ENCODE results near the gene PEAK1. TPM values are rescaled to one million over a fixed set of nuclear protein-coding genes. Genes with fewer than 3 reads are reported as not detected.

The PEAK1 gene
- total and polyA plus RNA-seq, 9 of the 15 experiments (the other 6 are each of a cell fraction or from before 2014, with no cell fraction given) = 0.99 to 22.4 (median 10.8) TPM

GRCh38 chr15:77292969-77293558 lies 126.8 kb downstream of the PEAK1 start:
- FAIRE-seq = no peak
- TF ChIP-seq ZNF644 (tag; IDR thresholded peaks at IDR 0.05; ENCODE audit: low read depth) (no peak), NCOA6 (IDR thresholded peaks at IDR 0.05) (no peak), FOXA3 (CRISPR knock-in tag; conservative IDR thresholded peaks at IDR 0.05 in 1 of 2, IDR thresholded peaks at IDR 0.05 in 1 of 2) (0 out of 4 replicates have a peak, but pooled peaks of 1 of the 2 experiments have one; percentile 23), NFIC (IDR thresholded peaks at IDR 0.05) (peak; percentile 91), HINFP (tag; conservative IDR thresholded peaks at IDR 0.05; ENCODE audit: low read depth) (no peak), ARID1B (IDR thresholded peaks at IDR 0.05) (peak; percentile 54), SMARCE1 (IDR thresholded peaks at IDR 0.05) (peak; percentile 35; the same call in 1 of the 2 replicates), TEAD1 (CRISPR knock-in tag; IDR thresholded peaks at IDR 0.05) (0 out of 4 replicates have a peak, but pooled peaks of 1 of the 2 experiments have one; percentile 35), ZBED1 (IDR thresholded peaks at IDR 0.05) (no peak), MLX (CRISPR knock-in tag; conservative IDR thresholded peaks at IDR 0.05) (no peak), VEZF1 (CRISPR knock-in tag; IDR thresholded peaks at IDR 0.05) (no peak), CBFA2T3 (IDR thresholded peaks at IDR 0.05) (peak; percentile 56), ZKSCAN1 (IDR thresholded peaks at IDR 0.05; ENCODE audit: low read depth, low read length) (no peak), DPF2 (IDR thresholded peaks at IDR 0.05) (peak; percentile 41; the same call in 1 of the 2 replicates), SMARCA4 (IDR thresholded peaks at IDR 0.05) (peak; percentile 17; the same call in 1 of the 2 replicates), BRF2 (IDR thresholded peaks at IDR 0.05; ENCODE audit: borderline replicate concordance, insufficient read depth, insufficient read length) (no peak), FOSL1 (tag; conservative IDR thresholded peaks at IDR 0.05) (peak; percentile 45), CBFA2T2 (conservative IDR thresholded peaks at IDR 0.05) (0 out of 2 replicates have a peak, but pooled peaks have one; percentile 13)
- no peak overlapping the region for H3K9ac ChIP-seq (ENCODE audit: insufficient read depth in 1 of 2, low read depth in 2 of 2, low read length in 2 of 2)
- H3K4me2 ChIP-seq (ENCODE audit: insufficient read depth, low read length) = no peak overlapping the region
- ChIA-PET CTCF (ENCODE audit: low intra/inter-chr PET ratio) (no interaction called here), POLR2A (no interaction called here)
- no peaks in the 10 kb centered on the region for H4K20me1 ChIP-seq (replicated peaks; ENCODE audit: control insufficient read depth, insufficient read depth, low read length)
- WGBS (ENCODE audit: insufficient coverage, low coverage, missing lambda C conversion rate) = 8% methylated on average over 1 of the region's 1 CpG
- intact Hi-C loops (cut with micrococcal nuclease) = no loop called here
- no peaks in the 10 kb centered on the region for H3K79me2 ChIP-seq (ENCODE audit: control insufficient read depth, insufficient read depth, low read length)
- no peaks in the 10 kb centered on the region for H3K9me3 ChIP-seq (replicated peaks; ENCODE audit: control insufficient read depth, insufficient read depth, low read depth, low read length)
- DNase-seq (ENCODE audit: extremely low read depth in 1 of 4, low spot score in 3 of 4) = no peak
- H3K9me1 ChIP-seq (ENCODE audit: control insufficient read depth, insufficient read depth, low read length) = no peaks in the 10 kb centered on the region
- in situ Hi-C loops (cut with MboI) = no loop called here
- BruUV-seq (replicated peaks) = no TSS peak
- H3K4me1 ChIP-seq (replicated peaks in 1 of 2; ENCODE audit: control insufficient read depth in 2 of 2, insufficient read depth in 2 of 2, low read length in 2 of 2) = no peaks in the 10 kb centered on the region; a peak in 1 of 5 replicates
- no peak overlapping the region for H2AFZ ChIP-seq (ENCODE audit: low read depth, low read length)
- H3K27me3 ChIP-seq (ENCODE audit: control insufficient read depth in 2 of 2, insufficient read depth in 2 of 2, low read length in 2 of 2) = no peaks in the 10 kb centered on the region
- H3K27ac ChIP-seq (ENCODE audit: extremely low read depth, low read depth, low read length) = no peak overlapping the region
- no peak overlapping the region for H3K4me3 ChIP-seq
- H3K36me3 ChIP-seq (ENCODE audit: control insufficient read depth, insufficient read depth, low read length) = no peaks in the 10 kb centered on the region
- ATAC-seq = no peak

All from K562 (cell line).